ENCODE measurements around the gene PAX5. TPM values are rescaled to one million over a fixed set of nuclear protein-coding genes. Genes with fewer than 3 reads are reported as not detected.

Gene PAX5
- polyA plus RNA-seq, 4 donors = under 0.01 to 1.1 (median 0.22) TPM; not detected in 1

GRCh38 chr9:36897019-36897418 lies 137.0 kb downstream of the PAX5 start:
- Histone ChIP-seq H3K4me1 (ENCODE audit: control insufficient read depth in 3 of 3, insufficient read depth in 2 of 3, low read depth in 1 of 3, low read length in 2 of 3) (no peaks in the 10 kb centered on the region), H3K36me3 (ENCODE audit: control insufficient read depth in 3 of 3, insufficient read depth in 2 of 3, low read depth in 1 of 3, low read length in 3 of 3) (no peaks in the 10 kb centered on the region), H3K9me3 (ENCODE audit: control insufficient read depth in 2 of 2, insufficient read depth in 1 of 2, low read depth in 1 of 2, low read length in 1 of 2) (no peaks in the 10 kb centered on the region), H3K27me3 (ENCODE audit: control insufficient read depth in 3 of 3, insufficient read depth in 3 of 3, low read length in 3 of 3) (peaks cover 0 to 3% (median 0%) of the 10 kb centered on the region in 3 donors), H3K27ac (ENCODE audit: low read depth in 1 of 3, low read length in 2 of 3) (no peak overlapping the region), H3K4me3 (ENCODE audit: low read depth in 1 of 3, low read length in 3 of 3) (no peak overlapping the region)
- WGBS, 3 donors = 29 to 63% (median 46%) methylated on average over 10 of the region's 10 CpGs
- FAIRE-seq = no peak
- DNase-seq = no peak

- H3K27ac ChIP-seq (ENCODE audit: low read depth in 1 of 3, low read length in 2 of 3) = no peak overlapping the region
- WGBS, 3 donors = 68 to 80% (median 76%) methylated on average over 6 of the region's 6 CpGs
- FAIRE-seq = no peak
These were observed 137.8 kb downstream of the PAX5 start for GRCh38 chr9:36896296-36896695.

GRCh38 chr9:36895744-36896260 lies 138.3 kb downstream of the PAX5 start:
- no peaks in the 10 kb centered on the region for H3K4me1 ChIP-seq (ENCODE audit: control insufficient read depth in 3 of 3, insufficient read depth in 2 of 3, low read depth in 1 of 3, low read length in 2 of 3)
- FAIRE-seq (no peak), DNase-seq (no peak)
- 53 to 76% (median 57%) methylated on average over 5 of the region's 5 CpGs for WGBS, 3 donors
- no peaks in the 10 kb centered on the region for H3K9me3 ChIP-seq (ENCODE audit: control insufficient read depth in 2 of 2, insufficient read depth in 1 of 2, low read depth in 1 of 2, low read length in 1 of 2)
- peaks cover 0 to 3% (median 0%) of the 10 kb centered on the region in 3 donors for H3K27me3 ChIP-seq (ENCODE audit: control insufficient read depth in 3 of 3, insufficient read depth in 3 of 3, low read length in 3 of 3)
- no peaks in the 10 kb centered on the region for H3K36me3 ChIP-seq (ENCODE audit: control insufficient read depth in 3 of 3, insufficient read depth in 2 of 3, low read depth in 1 of 3, low read length in 3 of 3)
- H3K27ac ChIP-seq (ENCODE audit: low read depth in 1 of 3, low read length in 2 of 3) = no peak overlapping the region
- no peak overlapping the region for H3K4me3 ChIP-seq (ENCODE audit: low read depth in 1 of 3, low read length in 3 of 3)

More at GRCh38 chr9:36896296-36896695, 137.8 kb downstream of the PAX5 start:
- no peaks in the 10 kb centered on the region for H3K36me3 ChIP-seq (ENCODE audit: control insufficient read depth in 3 of 3, insufficient read depth in 2 of 3, low read depth in 1 of 3, low read length in 3 of 3)
- no peak overlapping the region for H3K4me3 ChIP-seq (ENCODE audit: low read depth in 1 of 3, low read length in 3 of 3)
- no peak for DNase-seq
- peaks cover 0 to 3% (median 0%) of the 10 kb centered on the region in 3 donors for H3K27me3 ChIP-seq (ENCODE audit: control insufficient read depth in 3 of 3, insufficient read depth in 3 of 3, low read length in 3 of 3)
- H3K4me1 ChIP-seq (ENCODE audit: control insufficient read depth in 3 of 3, insufficient read depth in 2 of 3, low read depth in 1 of 3, low read length in 2 of 3) = no peaks in the 10 kb centered on the region
- no peaks in the 10 kb centered on the region for H3K9me3 ChIP-seq (ENCODE audit: control insufficient read depth in 2 of 2, insufficient read depth in 1 of 2, low read depth in 1 of 2, low read length in 1 of 2)

GRCh38 chr9:36894695-36895310 lies 139.3 kb downstream of the PAX5 start:
- no peak for FAIRE-seq
- no peaks in the 10 kb centered on the region for H3K36me3 ChIP-seq (ENCODE audit: control insufficient read depth in 3 of 3, insufficient read depth in 2 of 3, low read depth in 1 of 3, low read length in 3 of 3)
- H3K4me3 ChIP-seq (ENCODE audit: low read depth in 1 of 3, low read length in 3 of 3) = no peak overlapping the region
- H3K27me3 ChIP-seq (ENCODE audit: control insufficient read depth in 3 of 3, insufficient read depth in 3 of 3, low read length in 3 of 3) = peaks cover 0 to 10% (median 0%) of the 10 kb centered on the region in 3 donors
- H3K27ac ChIP-seq (ENCODE audit: low read depth in 1 of 3, low read length in 2 of 3) = no peak overlapping the region
- H3K9me3 ChIP-seq (ENCODE audit: control insufficient read depth in 2 of 2, insufficient read depth in 1 of 2, low read depth in 1 of 2, low read length in 1 of 2) = no peaks in the 10 kb centered on the region
- 89 to 90% (median 90%) methylated on average over 22 to 23 of the region's 23 CpGs for WGBS, 3 donors
- no peak for DNase-seq
- H3K4me1 ChIP-seq (ENCODE audit: control insufficient read depth in 3 of 3, insufficient read depth in 2 of 3, low read depth in 1 of 3, low read length in 2 of 3) = no peaks in the 10 kb centered on the region

GRCh38 chr9:36893911-36894310 lies 140.2 kb downstream of the PAX5 start:
- DNase-seq (no peak), FAIRE-seq (no peak)
- Histone ChIP-seq H3K36me3 (ENCODE audit: control insufficient read depth in 3 of 3, insufficient read depth in 2 of 3, low read depth in 1 of 3, low read length in 3 of 3) (no peaks in the 10 kb centered on the region), H3K27ac (ENCODE audit: low read depth in 1 of 3, low read length in 2 of 3) (no peak overlapping the region), H3K9me3 (ENCODE audit: control insufficient read depth in 2 of 2, insufficient read depth in 1 of 2, low read depth in 1 of 2, low read length in 1 of 2) (no peaks in the 10 kb centered on the region), H3K27me3 (ENCODE audit: control insufficient read depth in 3 of 3, insufficient read depth in 3 of 3, low read length in 3 of 3) (peaks cover 0 to 11% (median 0%) of the 10 kb centered on the region in 3 donors), H3K4me1 (ENCODE audit: control insufficient read depth in 3 of 3, insufficient read depth in 2 of 3, low read depth in 1 of 3, low read length in 2 of 3) (no peaks in the 10 kb centered on the region), H3K4me3 (ENCODE audit: low read depth in 1 of 3, low read length in 3 of 3) (no peak overlapping the region)
- 76 to 91% (median 88%) methylated on average over 8 of the region's 8 CpGs for WGBS, 3 donors

GRCh38 chr9:36893184-36893583 lies 140.9 kb downstream of the PAX5 start:
- DNase-seq = no peak
- Histone ChIP-seq H3K36me3 (ENCODE audit: control insufficient read depth in 3 of 3, insufficient read depth in 2 of 3, low read depth in 1 of 3, low read length in 3 of 3) (no peaks in the 10 kb centered on the region), H3K4me1 (ENCODE audit: control insufficient read depth in 3 of 3, insufficient read depth in 2 of 3, low read depth in 1 of 3, low read length in 2 of 3) (no peaks in the 10 kb centered on the region), H3K9me3 (ENCODE audit: control insufficient read depth in 2 of 2, insufficient read depth in 1 of 2, low read depth in 1 of 2, low read length in 1 of 2) (no peaks in the 10 kb centered on the region), H3K27me3 (ENCODE audit: control insufficient read depth in 3 of 3, insufficient read depth in 3 of 3, low read length in 3 of 3) (peaks cover 0 to 11% (median 0%) of the 10 kb centered on the region in 3 donors), H3K4me3 (ENCODE audit: low read depth in 1 of 3, low read length in 3 of 3) (no peak overlapping the region), H3K27ac (ENCODE audit: low read depth in 1 of 3, low read length in 2 of 3) (no peak overlapping the region)
- FAIRE-seq = no peak
- 75 to 87% (median 84%) methylated on average over 8 of the region's 8 CpGs for WGBS, 3 donors

GRCh38 chr9:36892279-36892678 lies 141.8 kb downstream of the PAX5 start:
- DNase-seq (no peak), FAIRE-seq (no peak)
- 45 to 77% (median 65%) methylated on average over 4 of the region's 4 CpGs for WGBS, 3 donors

GRCh38 chr9:36891341-36891811 lies 142.7 kb downstream of the PAX5 start:
- no peak for DNase-seq
- 44 to 55% (median 52%) methylated on average over 13 of the region's 13 CpGs for WGBS, 3 donors
- FAIRE-seq = no peak

More at GRCh38 chr9:36892279-36892678, 141.8 kb downstream of the PAX5 start:
- no peak overlapping the region for H3K4me3 ChIP-seq (ENCODE audit: low read depth in 1 of 3, low read length in 3 of 3)
- H3K36me3 ChIP-seq (ENCODE audit: control insufficient read depth in 3 of 3, insufficient read depth in 2 of 3, low read depth in 1 of 3, low read length in 3 of 3) = no peaks in the 10 kb centered on the region
- no peaks in the 10 kb centered on the region for H3K4me1 ChIP-seq (ENCODE audit: control insufficient read depth in 3 of 3, insufficient read depth in 2 of 3, low read depth in 1 of 3, low read length in 2 of 3)
- H3K9me3 ChIP-seq (ENCODE audit: control insufficient read depth in 2 of 2, insufficient read depth in 1 of 2, low read depth in 1 of 2, low read length in 1 of 2) = no peaks in the 10 kb centered on the region
- peaks cover 0 to 11% (median 0%) of the 10 kb centered on the region in 3 donors for H3K27me3 ChIP-seq (ENCODE audit: control insufficient read depth in 3 of 3, insufficient read depth in 3 of 3, low read length in 3 of 3)
- H3K27ac ChIP-seq (ENCODE audit: low read depth in 1 of 3, low read length in 2 of 3) = no peak overlapping the region

More at GRCh38 chr9:36891341-36891811, 142.7 kb downstream of the PAX5 start:
- no peaks in the 10 kb centered on the region for H3K36me3 ChIP-seq (ENCODE audit: control insufficient read depth in 3 of 3, insufficient read depth in 2 of 3, low read depth in 1 of 3, low read length in 3 of 3)
- no peak overlapping the region for H3K27ac ChIP-seq (ENCODE audit: low read depth in 1 of 3, low read length in 2 of 3)
- H3K4me3 ChIP-seq (ENCODE audit: low read depth in 1 of 3, low read length in 3 of 3) = no peak overlapping the region
- no peaks in the 10 kb centered on the region for H3K4me1 ChIP-seq (ENCODE audit: control insufficient read depth in 3 of 3, insufficient read depth in 2 of 3, low read depth in 1 of 3, low read length in 2 of 3)
- no peaks in the 10 kb centered on the region for H3K9me3 ChIP-seq (ENCODE audit: control insufficient read depth in 2 of 2, insufficient read depth in 1 of 2, low read depth in 1 of 2, low read length in 1 of 2)
- peaks cover 0 to 11% (median 0%) of the 10 kb centered on the region in 3 donors for H3K27me3 ChIP-seq (ENCODE audit: control insufficient read depth in 3 of 3, insufficient read depth in 3 of 3, low read length in 3 of 3)
